HCT116 (cell line): ENCODE data around the gene CCDC157. TPM values are rescaled to one million over a fixed set of nuclear protein-coding genes. Genes with fewer than 3 reads are reported as not detected.

Experiments used
- ATAC-seq: fragments of 200-7000 bp; cut with Tn5 transposase; 2 replicates; pipeline ENCODE4 v1.9.1; 2020; ENCODE audit warnings: mild to moderate bottlenecking, moderate library complexity
- BruUV-seq: library from RNA; stranded (reverse); fragments of 400-500 nt; replicated peaks from 2 replicates; lab custom pipeline; 2021; lab: Mats Ljungman, UMichigan
- CTCF ChIA-PET: fragments of 300-600 bp; sonication (Branson Sonifier 250); formaldehyde crosslinking; loops from one replicate; lab custom pipeline; 2021; ENCODE audit warnings: antibody characterized with exemption; lab: Charles Lee
- POLR2A ChIA-PET: fragments of 300-600, 350-600 bp; sonication (Branson Sonifier 250); formaldehyde crosslinking; loops from one replicate; lab custom pipeline; 2021; ENCODE audit warnings: antibody characterized with exemption; lab: Charles Lee
- RAD21 ChIA-PET, 2 experiments: fragments of 300-600 bp; sonication (Branson Sonifier 250); formaldehyde crosslinking; loops; one replicate each; lab custom pipeline; 2023; ENCODE audit warnings: low total read pairs in 2 of 2; ENCODE audit not compliant: uncharacterized antibody in 2 of 2, unreplicated experiment in 2 of 2, low non-redundant PET in 1 of 2; lab: Charles Lee
- DNase-seq: peaks from one replicate; pipeline ENCODE4 v3.0.0-alpha.2; 2010; ENCODE audit warnings: low read depth, low spot score
- H2AFZ ChIP-seq: fragments of 200-600 bp; shearing (Covaris generic), sonication (generic); 2 replicates; pipeline ENCODE4 v1.6.1; 2017; ENCODE audit warnings: low read depth, mixed run types, mixed read lengths, antibody characterized with exemption, low read length; ENCODE audit not compliant: poor library complexity, severe bottlenecking
- H3K27ac ChIP-seq: 2 replicates; pipeline ENCODE4 v1.5.1; 2012; ENCODE audit warnings: low read depth, low read length
- H3K27me3 ChIP-seq: fragments of 200-600 bp; sonication (generic); 2 replicates; pipeline ENCODE4 v1.6.1; 2016; ENCODE audit warnings: mixed run types, low read length, mixed read lengths; ENCODE audit not compliant: insufficient read depth
- H3K36me3 ChIP-seq, 2 experiments: fragments of 200-500 bp in 1 of 2; fragments of 200-600 bp in 1 of 2; sonication (Bioruptor generic) in 1 of 2; sonication (generic) in 1 of 2; 2 replicates each; pipeline versions ENCODE4 v1.5.1 to v1.6.1; 2014 to 2016; ENCODE audit warnings: low read length in 2 of 2, inconsistent platforms in 1 of 2, mixed read lengths in 1 of 2, mixed run types in 1 of 2; ENCODE audit not compliant: insufficient read depth in 2 of 2, control insufficient read depth in 1 of 2
- H3K4me1 ChIP-seq, 2 experiments: fragments of 200-600 bp in 1 of 2; sonication (generic) in 1 of 2; 2 replicates each; pipeline versions ENCODE4 v1.5.1 to v1.6.1; 2012 to 2017; ENCODE audit warnings: low read length in 2 of 2, inconsistent platforms in 1 of 2, mild to moderate bottlenecking in 1 of 2, mixed read lengths in 1 of 2, mixed run types in 1 of 2, moderate library complexity in 1 of 2; ENCODE audit not compliant: insufficient read depth in 2 of 2, control insufficient read depth in 1 of 2
- H3K4me2 ChIP-seq: fragments of 200-600 bp; sonication (generic); 2 replicates; pipeline ENCODE4 v1.6.1; 2017; ENCODE audit warnings: mixed run types, low read length, mixed read lengths
- H3K4me3 ChIP-seq, 2 experiments: fragments of 200-600 bp in 1 of 2; sonication (generic) in 1 of 2; replicated peaks in 1 of 2; 2 replicates each; pipeline ENCODE4 v1.5.1; 2011 to 2016; ENCODE audit warnings: low read length in 2 of 2, control low read depth in 1 of 2, low read depth in 1 of 2, mild to moderate bottlenecking in 1 of 2, mixed read lengths in 1 of 2, mixed run types in 1 of 2
- H3K79me2 ChIP-seq: fragments of 200-600 bp; sonication (generic); 2 replicates; pipeline ENCODE4 v1.6.1; 2017; ENCODE audit warnings: mild to moderate bottlenecking, mixed run types, low read length, moderate library complexity, mixed read lengths; ENCODE audit not compliant: insufficient read depth
- H3K9ac ChIP-seq: fragments of 200-600 bp; sonication (generic); 2 replicates; pipeline ENCODE4 v1.6.1; 2016; ENCODE audit warnings: low read length, mixed read lengths
- H3K9me2 ChIP-seq: fragments of 200-600 bp; sonication (generic), shearing (Covaris generic); 2 replicates; pipeline ENCODE4 v1.6.1; 2017; ENCODE audit warnings: mixed run types, mild to moderate bottlenecking, moderate library complexity; ENCODE audit not compliant: insufficient read depth
- H3K9me3 ChIP-seq, 2 experiments: fragments of 200-500 bp in 1 of 2; fragments of 200-600 bp in 1 of 2; sonication (Bioruptor generic) in 1 of 2; sonication (generic) in 1 of 2; 2 replicates each; pipeline ENCODE4 v1.6.1; 2014 to 2017; ENCODE audit warnings: low read length in 2 of 2, mixed read lengths in 2 of 2, inconsistent platforms in 1 of 2, low read depth in 1 of 2, mild to moderate bottlenecking in 1 of 2, mixed run types in 1 of 2, moderate library complexity in 1 of 2; ENCODE audit not compliant: control insufficient read depth in 1 of 2, insufficient read depth in 1 of 2
- H4K20me1 ChIP-seq: fragments of 200-600 bp; sonication (generic), shearing (Covaris generic); 2 replicates; pipeline ENCODE4 v1.6.1; 2017; ENCODE audit warnings: mixed run types, mild to moderate bottlenecking, moderate library complexity; ENCODE audit not compliant: insufficient read depth
- CBX3 ChIP-seq: IDR thresholded peaks from 2 replicates; pipeline ENCODE4 v1.6.1; 2012; ENCODE audit warnings: low read depth
- ELF1 ChIP-seq: IDR thresholded peaks from 2 replicates; pipeline ENCODE4 v1.6.1; 2012; ENCODE audit warnings: low read depth, borderline replicate concordance
- EZH2phosphoT487 ChIP-seq: fragments of 200-600 bp; IDR thresholded peaks from 2 replicates; pipeline ENCODE4 v1.6.1; 2018; ENCODE audit warnings: antibody characterized with exemption, borderline replicate concordance
- POLR2A ChIP-seq: IDR thresholded peaks from 2 replicates; pipeline ENCODE4 v1.7.0; 2011; ENCODE audit warnings: borderline replicate concordance; ENCODE audit not compliant: insufficient read depth, insufficient read length; ENCODE audit errors: extremely low read depth
- TCF7L2 ChIP-seq: IDR thresholded peaks from 2 replicates; pipeline ENCODE4 v1.7.0; 2011; ENCODE audit warnings: borderline replicate concordance, inconsistent platforms; ENCODE audit not compliant: insufficient read depth, insufficient read length; ENCODE audit errors: extremely low read depth
- YY1 ChIP-seq: IDR thresholded peaks from 2 replicates; pipeline ENCODE4 v1.6.1; 2011; ENCODE audit warnings: low read length, low read depth, moderate library complexity, mild to moderate bottlenecking; ENCODE audit not compliant: insufficient replicate concordance; ENCODE audit errors: extremely low read depth
- ZNF274 ChIP-seq: fragments of 200-500 bp; sonication (Bioruptor generic); IDR thresholded peaks from 2 replicates; pipeline ENCODE4 v1.6.1; 2014; ENCODE audit warnings: mild to moderate bottlenecking, low read depth, low read length, inconsistent platforms
- intact Hi-C: fragments of 100-400 bp; cut with micrococcal nuclease; formaldehyde crosslinking; loops from 2 replicates; pipeline ENCODE4 v1.10.0; 2022
- total RNA-seq: library from RNA; stranded (reverse); gene quantifications from one replicate; pipeline ENCODE4 v1.2.1, GENCODE V29; 2021; ENCODE audit not compliant: unreplicated experiment
- TF ChIP-seq, protein P1 (sequence below): IDR thresholded peaks from 2 replicates; pipeline ENCODE4 v1.6.1; 2011; ENCODE audit warnings: mild to moderate bottlenecking, low read length, moderate library complexity; ENCODE audit not compliant: insufficient replicate concordance; ENCODE audit errors: extremely low read depth
- TF ChIP-seq, protein P2 (sequence below): IDR thresholded peaks from 2 replicates; pipeline ENCODE4 v1.6.1; 2012; ENCODE audit warnings: low read depth
- TF ChIP-seq, protein P3 (sequence below), 3 experiments: fragments of 200-600 bp in 1 of 3; sonication (generic) in 1 of 3; IDR thresholded peaks in 2 of 3; conservative IDR thresholded peaks in 1 of 3; 2 replicates each; pipeline ENCODE4 v1.5.1; 2012 to 2017; ENCODE audit warnings: low read depth in 2 of 3, low read length in 2 of 3, antibody characterized with exemption in 1 of 3, borderline replicate concordance in 1 of 3, control low read depth in 1 of 3, mild to moderate bottlenecking in 1 of 3, mixed read lengths in 1 of 3, mixed run types in 1 of 3, moderate library complexity in 1 of 3; ENCODE audit not compliant: insufficient read depth in 1 of 3

CCDC157 gene
- total RNA-seq, 1 experiment from 2014 or later = 2.1 TPM

DNA sequence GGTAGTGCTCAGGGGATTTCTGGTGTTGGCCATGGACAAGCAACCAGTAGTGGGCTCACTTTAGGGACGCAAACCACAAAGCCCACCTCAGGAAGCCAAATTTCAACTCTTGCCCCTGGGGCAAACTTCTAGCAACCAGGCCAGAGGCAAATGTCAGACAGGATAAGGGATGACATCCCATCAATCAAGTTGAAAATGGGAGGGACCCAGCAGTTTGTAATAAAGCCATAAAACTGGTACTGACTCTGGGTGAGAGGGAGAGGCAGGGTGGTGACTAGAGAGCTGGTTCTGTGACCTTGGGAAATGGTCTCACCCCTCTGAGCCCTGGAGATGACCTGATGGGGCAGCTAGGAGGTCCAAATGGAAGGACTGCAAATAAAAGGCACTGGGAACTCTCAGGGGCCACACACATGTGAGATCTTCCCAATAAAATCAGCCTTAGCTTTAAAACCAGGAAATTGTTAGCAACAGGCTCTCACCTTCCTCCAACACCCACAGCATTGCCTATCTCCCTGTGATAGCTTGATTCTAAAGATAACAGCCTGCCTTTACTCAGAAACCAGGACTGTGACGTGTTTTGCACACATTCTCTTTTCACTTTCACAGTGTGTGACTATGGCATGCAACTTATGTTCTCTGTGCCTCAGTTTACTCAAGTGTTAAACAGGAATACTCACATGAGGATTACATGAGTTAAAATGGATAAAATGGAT lies 23.7 kb upstream of the CCDC157 start:
- no peaks in the 10 kb centered on the region for H3K9me2 ChIP-seq

DNA sequence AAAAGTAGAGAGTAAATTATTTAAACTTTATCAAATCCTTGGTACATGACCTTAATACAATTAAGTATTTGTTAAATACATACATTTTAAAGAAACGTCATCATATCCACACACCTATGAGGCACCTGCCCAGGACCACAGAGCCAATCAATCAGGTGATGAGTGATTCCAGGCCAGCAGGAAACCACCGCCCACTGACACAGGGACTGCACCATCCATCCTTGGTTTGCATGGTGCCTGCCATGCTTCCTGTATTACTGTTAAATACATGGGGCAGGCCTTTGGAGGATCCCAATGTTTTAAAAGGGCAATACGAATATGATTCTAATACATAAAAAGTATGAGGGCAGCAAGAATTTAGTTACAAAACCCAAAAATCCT lies 23.1 kb upstream of the CCDC157 start:
- Histone ChIP-seq H3K9me3 (no peaks in the 10 kb centered on the region), H3K9me2 (no peaks in the 10 kb centered on the region), H3K36me3 (peaks cover 42 to 66% of the 10 kb centered on the region in 2 experiments; a peak in 3 of 4 replicates), H3K27me3 (no peaks in the 10 kb centered on the region), H4K20me1 (no peaks in the 10 kb centered on the region), H3K79me2 (no peaks in the 10 kb centered on the region), H3K27ac (no peak overlapping the region), H2AFZ (no peak overlapping the region), H3K4me3 (no peak overlapping the region), H3K4me1 (peaks cover 0 to 3% of the 10 kb centered on the region in 2 experiments; a peak in 1 of 4 replicates), H3K9ac (no peak overlapping the region), H3K4me2 (no peak overlapping the region)
- POLR2A ChIA-PET = no interaction called here
- DNase-seq (no peak), ATAC-seq (no peak)
- RAD21 ChIA-PET = no interaction called here
- CTCF ChIA-PET = no interaction called here
- intact Hi-C loops = no loop called here
- BruUV-seq = no TSS peak
- TF ChIP-seq EZH2phosphoT487 = no peak
- TF ChIP-seq, protein P1, sequence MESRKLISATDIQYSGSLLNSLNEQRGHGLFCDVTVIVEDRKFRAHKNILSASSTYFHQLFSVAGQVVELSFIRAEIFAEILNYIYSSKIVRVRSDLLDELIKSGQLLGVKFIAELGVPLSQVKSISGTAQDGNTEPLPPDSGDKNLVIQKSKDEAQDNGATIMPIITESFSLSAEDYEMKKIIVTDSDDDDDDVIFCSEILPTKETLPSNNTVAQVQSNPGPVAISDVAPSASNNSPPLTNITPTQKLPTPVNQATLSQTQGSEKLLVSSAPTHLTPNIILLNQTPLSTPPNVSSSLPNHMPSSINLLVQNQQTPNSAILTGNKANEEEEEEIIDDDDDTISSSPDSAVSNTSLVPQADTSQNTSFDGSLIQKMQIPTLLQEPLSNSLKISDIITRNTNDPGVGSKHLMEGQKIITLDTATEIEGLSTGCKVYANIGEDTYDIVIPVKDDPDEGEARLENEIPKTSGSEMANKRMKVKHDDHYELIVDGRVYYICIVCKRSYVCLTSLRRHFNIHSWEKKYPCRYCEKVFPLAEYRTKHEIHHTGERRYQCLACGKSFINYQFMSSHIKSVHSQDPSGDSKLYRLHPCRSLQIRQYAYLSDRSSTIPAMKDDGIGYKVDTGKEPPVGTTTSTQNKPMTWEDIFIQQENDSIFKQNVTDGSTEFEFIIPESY = no peak
- TF ChIP-seq, protein P2, sequence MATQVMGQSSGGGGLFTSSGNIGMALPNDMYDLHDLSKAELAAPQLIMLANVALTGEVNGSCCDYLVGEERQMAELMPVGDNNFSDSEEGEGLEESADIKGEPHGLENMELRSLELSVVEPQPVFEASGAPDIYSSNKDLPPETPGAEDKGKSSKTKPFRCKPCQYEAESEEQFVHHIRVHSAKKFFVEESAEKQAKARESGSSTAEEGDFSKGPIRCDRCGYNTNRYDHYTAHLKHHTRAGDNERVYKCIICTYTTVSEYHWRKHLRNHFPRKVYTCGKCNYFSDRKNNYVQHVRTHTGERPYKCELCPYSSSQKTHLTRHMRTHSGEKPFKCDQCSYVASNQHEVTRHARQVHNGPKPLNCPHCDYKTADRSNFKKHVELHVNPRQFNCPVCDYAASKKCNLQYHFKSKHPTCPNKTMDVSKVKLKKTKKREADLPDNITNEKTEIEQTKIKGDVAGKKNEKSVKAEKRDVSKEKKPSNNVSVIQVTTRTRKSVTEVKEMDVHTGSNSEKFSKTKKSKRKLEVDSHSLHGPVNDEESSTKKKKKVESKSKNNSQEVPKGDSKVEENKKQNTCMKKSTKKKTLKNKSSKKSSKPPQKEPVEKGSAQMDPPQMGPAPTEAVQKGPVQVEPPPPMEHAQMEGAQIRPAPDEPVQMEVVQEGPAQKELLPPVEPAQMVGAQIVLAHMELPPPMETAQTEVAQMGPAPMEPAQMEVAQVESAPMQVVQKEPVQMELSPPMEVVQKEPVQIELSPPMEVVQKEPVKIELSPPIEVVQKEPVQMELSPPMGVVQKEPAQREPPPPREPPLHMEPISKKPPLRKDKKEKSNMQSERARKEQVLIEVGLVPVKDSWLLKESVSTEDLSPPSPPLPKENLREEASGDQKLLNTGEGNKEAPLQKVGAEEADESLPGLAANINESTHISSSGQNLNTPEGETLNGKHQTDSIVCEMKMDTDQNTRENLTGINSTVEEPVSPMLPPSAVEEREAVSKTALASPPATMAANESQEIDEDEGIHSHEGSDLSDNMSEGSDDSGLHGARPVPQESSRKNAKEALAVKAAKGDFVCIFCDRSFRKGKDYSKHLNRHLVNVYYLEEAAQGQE = no peak
- TF ChIP-seq ELF1 = no peak
- TF ChIP-seq ZNF274 = no peak

More for the DNA sequence above, 23.7 kb upstream of the CCDC157 start:
- Histone ChIP-seq H3K9ac (no peak overlapping the region), H2AFZ (no peak overlapping the region), H3K9me3 (no peaks in the 10 kb centered on the region), H3K79me2 (no peaks in the 10 kb centered on the region), H4K20me1 (no peaks in the 10 kb centered on the region), H3K36me3 (peaks cover 37 to 62% of the 10 kb centered on the region in 2 experiments; a peak in 3 of 4 replicates), H3K4me3 (no peak overlapping the region), H3K27me3 (no peaks in the 10 kb centered on the region), H3K27ac (no peak overlapping the region), H3K4me2 (no peak overlapping the region), H3K4me1 (peaks cover 2 to 8% of the 10 kb centered on the region in 2 experiments; a peak in 3 of 4 replicates)
- ChIA-PET RAD21 (no interaction called here), POLR2A (no interaction called here), CTCF (no interaction called here)
- TF ChIP-seq CBX3 (no peak), TCF7L2 (no peak), POLR2A (no peak), YY1 (no peak)
- TF ChIP-seq, protein P3, sequence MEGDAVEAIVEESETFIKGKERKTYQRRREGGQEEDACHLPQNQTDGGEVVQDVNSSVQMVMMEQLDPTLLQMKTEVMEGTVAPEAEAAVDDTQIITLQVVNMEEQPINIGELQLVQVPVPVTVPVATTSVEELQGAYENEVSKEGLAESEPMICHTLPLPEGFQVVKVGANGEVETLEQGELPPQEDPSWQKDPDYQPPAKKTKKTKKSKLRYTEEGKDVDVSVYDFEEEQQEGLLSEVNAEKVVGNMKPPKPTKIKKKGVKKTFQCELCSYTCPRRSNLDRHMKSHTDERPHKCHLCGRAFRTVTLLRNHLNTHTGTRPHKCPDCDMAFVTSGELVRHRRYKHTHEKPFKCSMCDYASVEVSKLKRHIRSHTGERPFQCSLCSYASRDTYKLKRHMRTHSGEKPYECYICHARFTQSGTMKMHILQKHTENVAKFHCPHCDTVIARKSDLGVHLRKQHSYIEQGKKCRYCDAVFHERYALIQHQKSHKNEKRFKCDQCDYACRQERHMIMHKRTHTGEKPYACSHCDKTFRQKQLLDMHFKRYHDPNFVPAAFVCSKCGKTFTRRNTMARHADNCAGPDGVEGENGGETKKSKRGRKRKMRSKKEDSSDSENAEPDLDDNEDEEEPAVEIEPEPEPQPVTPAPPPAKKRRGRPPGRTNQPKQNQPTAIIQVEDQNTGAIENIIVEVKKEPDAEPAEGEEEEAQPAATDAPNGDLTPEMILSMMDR (IDR thresholded peaks at IDR 0.05 in 2 of 3, conservative IDR thresholded peaks at IDR 0.05 in 1 of 3; ENCODE audit: borderline replicate concordance in 1 of 3, insufficient read depth in 1 of 3, low read depth in 2 of 3, low read length in 2 of 3) = no peak
- BruUV-seq = no TSS peak
- intact Hi-C loops = no loop called here
- DNase-seq = no peak
- ATAC-seq = no peak
